COLO668 (cell line): Measurements from ENCODE around the gene ARFGEF2.

Experiments used
- DNase-seq: peaks from one replicate; lab custom pipeline; 2025; ENCODE audit not compliant: unreplicated experiment; lab: John Stamatoyannopoulos, UW

ARFGEF2 gene

GRCh38 chr20:48898896-48899530 lies 22.5 kb upstream of the ARFGEF2 start:
- no peak for DNase-seq

- DNase-seq, result no peak
Measured at GRCh38 chr20:48899881-48900280, 21.6 kb upstream of the ARFGEF2 start.

- no peak for DNase-seq
Measured at GRCh38 chr20:48901326-48901725, 20.2 kb upstream of the ARFGEF2 start.

- no peak for DNase-seq
Measured at GRCh38 chr20:48903705-48904104, 17.8 kb upstream of the ARFGEF2 start.

- peak; percentile 26 for DNase-seq
Measured at GRCh38 chr20:48904566-48905296, 16.8 kb upstream of the ARFGEF2 start.

- no peak for DNase-seq
Measured at GRCh38 chr20:48905297-48905647, 16.2 kb upstream of the ARFGEF2 start.

GRCh38 chr20:48906221-48906877 lies 15.2 kb upstream of the ARFGEF2 start:
- no peak for DNase-seq

- no peak for DNase-seq
Measured at GRCh38 chr20:48908656-48909319, 12.7 kb upstream of the ARFGEF2 start.

- no peak for DNase-seq
Measured at GRCh38 chr20:48909910-48910309, 11.6 kb upstream of the ARFGEF2 start.

- DNase-seq, result no peak
Measured at GRCh38 chr20:48910347-48910781, 11.1 kb upstream of the ARFGEF2 start.

GRCh38 chr20:48912065-48912464 lies 9.4 kb upstream of the ARFGEF2 start:
- no peak for DNase-seq

- DNase-seq, result no peak
Measured at GRCh38 chr20:48916699-48917098, 4.8 kb upstream of the ARFGEF2 start.

- no peak for DNase-seq
Measured at GRCh38 chr20:48919336-48919881, 2.1 kb upstream of the ARFGEF2 start.

GRCh38 chr20:48919882-48920526 lies 1.5 kb upstream of the ARFGEF2 start:
- no peak for DNase-seq

GRCh38 chr20:48920527-48921167 lies 864 bp upstream of the ARFGEF2 start:
- DNase-seq, result no peak

GRCh38 chr20:48921883-48922820 lies 641 bp downstream of the ARFGEF2 start:
- DNase-seq, result peak; percentile 83

GRCh38 chr20:48923149-48923718 lies 1.7 kb downstream of the ARFGEF2 start:
- no peak for DNase-seq

GRCh38 chr20:48924756-48925109 lies 3.2 kb downstream of the ARFGEF2 start:
- DNase-seq, result no peak

- DNase-seq, result no peak
Measured at GRCh38 chr20:48926267-48926666, 4.8 kb downstream of the ARFGEF2 start.
